Measurements from ENCODE around the gene ACHE. TPM values are rescaled to one million over a fixed set of nuclear protein-coding genes. Genes with fewer than 3 reads are reported as not detected.

ACHE gene
- total and polyA plus RNA-seq, 4 donors, result 0.15 to 17.6 (median 0.21) TPM

GRCh38 chr7:100847360-100847759 is 48.3 kb downstream of the ACHE start:
- Histone ChIP-seq H3K4me3 (ENCODE audit: low read depth in 1 of 3, low read length in 3 of 3) (no peak overlapping the region), H3K27me3 (ENCODE audit: control insufficient read depth in 4 of 4, insufficient read depth in 4 of 4, low read length in 3 of 4) (no peaks in the 10 kb centered on the region), H3K27ac (ENCODE audit: low read depth in 1 of 2, low read length in 2 of 2) (no peak overlapping the region), H3K9me3 (ENCODE audit: control insufficient read depth in 4 of 4, low read length in 3 of 4) (no peaks in the 10 kb centered on the region), H3K4me1 (ENCODE audit: control insufficient read depth in 4 of 4, insufficient read depth in 4 of 4, low read length in 3 of 4) (peaks cover 3 to 7% (median 6%) of the 10 kb centered on the region in 4 donors), H3K9ac (ENCODE audit: low read depth in 1 of 2, low read length in 2 of 2) (no peak overlapping the region), H3K36me3 (ENCODE audit: control insufficient read depth in 4 of 4, insufficient read depth in 3 of 4, low read depth in 1 of 4, low read length in 3 of 4) (no peaks in the 10 kb centered on the region)
- TF ChIP-seq ZBTB33 (IDR thresholded peaks at IDR 0.05) (no peak), RAD21 (IDR thresholded peaks at IDR 0.05) (no peak), JUND (IDR thresholded peaks at IDR 0.05) (no peak), TAF1 (conservative IDR thresholded peaks at IDR 0.05) (no peak), SP1 (IDR thresholded peaks at IDR 0.05) (no peak), CTCF (IDR thresholded peaks at IDR 0.05; ENCODE audit: low read depth, low read length, missing input control) (no peak)
- no peak for DNase-seq (ENCODE audit: low spot score)
- WGBS, result 97% methylated on average over 4 of the region's 4 CpGs

- no peak for DNase-seq (ENCODE audit: low spot score)
- TF ChIP-seq REST (IDR thresholded peaks at IDR 0.05) (no peak), TAF1 (conservative IDR thresholded peaks at IDR 0.05) (no peak), YY1 (IDR thresholded peaks at IDR 0.05) (no peak), FOXA2 (IDR thresholded peaks at IDR 0.05) (peak; percentile 44), JUND (IDR thresholded peaks at IDR 0.05) (no peak), RAD21 (IDR thresholded peaks at IDR 0.05) (peak in 1 of 2 donors; percentile 19), EGR1 (IDR thresholded peaks at IDR 0.05; ENCODE audit: low read depth in 2 of 2) (no peak), ZBTB33 (IDR thresholded peaks at IDR 0.05) (no peak), RXRA (IDR thresholded peaks at IDR 0.05) (peak in 1 of 2 donors; percentile 56), ATF3 (IDR thresholded peaks at IDR 0.05) (no peak), NR2F2 (IDR thresholded peaks at IDR 0.05) (peak; percentile 19), GABPA (IDR thresholded peaks at IDR 0.05 in 1 of 2, conservative IDR thresholded peaks at IDR 0.05 in 1 of 2) (no peak), HNF4G (IDR thresholded peaks at IDR 0.05) (no peak), FOXA1 (IDR thresholded peaks at IDR 0.05) (no peak), SP1 (IDR thresholded peaks at IDR 0.05) (peak; percentile 26), CTCF (IDR thresholded peaks at IDR 0.05; ENCODE audit: low read depth, low read length, missing input control) (no peak), MAX (IDR thresholded peaks at IDR 0.05) (no peak), HNF4A (conservative IDR thresholded peaks at IDR 0.05) (peak in 1 of 2 donors; percentile 38)
- Histone ChIP-seq H3K9me3 (ENCODE audit: control insufficient read depth in 4 of 4, low read length in 3 of 4) (no peaks in the 10 kb centered on the region), H3K9ac (ENCODE audit: low read depth in 1 of 2, low read length in 2 of 2) (peak overlapping the region in 1 of 2 donors; percentile 13), H3K27me3 (ENCODE audit: control insufficient read depth in 4 of 4, insufficient read depth in 4 of 4, low read length in 3 of 4) (no peaks in the 10 kb centered on the region), H3K36me3 (ENCODE audit: control insufficient read depth in 4 of 4, insufficient read depth in 3 of 4, low read depth in 1 of 4, low read length in 3 of 4) (no peaks in the 10 kb centered on the region), H3K4me1 (ENCODE audit: control insufficient read depth in 4 of 4, insufficient read depth in 4 of 4, low read length in 3 of 4) (peaks cover 10 to 18% (median 13%) of the 10 kb centered on the region in 4 donors), H3K4me3 (ENCODE audit: low read depth in 1 of 3, low read length in 3 of 3) (no peak overlapping the region), H3K27ac (ENCODE audit: low read depth in 1 of 2, low read length in 2 of 2) (peak overlapping the region; percentile 28 to 67)
- 38% methylated on average over 8 of the region's 8 CpGs for WGBS
Measured at GRCh38 chr7:100840470-100841100, 55.1 kb downstream of the ACHE start.

Measured in liver (tissue), 9 donors.